Aorta (tissue), 5 donors: Measurements from ENCODE around the gene RHEB. TPM values are rescaled to one million over a fixed set of nuclear protein-coding genes. Genes with fewer than 3 reads are reported as not detected.

Source experiments
- ATAC-seq: fragments of 200-7000 bp; cut with Tn5 transposase; one replicate; pipeline ENCODE4 v1.9.1; 2022; ENCODE audit warnings: moderate library complexity; ENCODE audit not compliant: low FRiP score
- DNase-seq, 2 donors: peaks; one replicate each; pipeline ENCODE4 v3.0.0-alpha.2; 2020
- H3K27ac ChIP-seq, 2 donors: one replicate each; pipeline ENCODE4 v1.5.1; 2013; ENCODE audit warnings: low read length in 2 of 2, mild to moderate bottlenecking in 2 of 2, moderate library complexity in 2 of 2, control low read depth in 1 of 2, inconsistent platforms in 1 of 2, low read depth in 1 of 2
- H3K27me3 ChIP-seq, 2 donors: one replicate each; pipeline ENCODE4 v1.6.1; 2013; ENCODE audit warnings: control low read depth in 1 of 2, low read length in 1 of 2, mild to moderate bottlenecking in 1 of 2, moderate library complexity in 1 of 2; ENCODE audit not compliant: insufficient read depth in 2 of 2, control insufficient read depth in 1 of 2
- H3K36me3 ChIP-seq, 2 donors: one replicate each; pipeline ENCODE4 v1.6.1; 2013; ENCODE audit warnings: control low read depth in 1 of 2, low read length in 1 of 2, mild to moderate bottlenecking in 1 of 2; ENCODE audit not compliant: insufficient read depth in 2 of 2, control insufficient read depth in 1 of 2
- H3K4me1 ChIP-seq, 2 donors: one replicate each; pipeline ENCODE4 v1.6.1; 2013; ENCODE audit warnings: low read length in 2 of 2, control low read depth in 1 of 2, mild to moderate bottlenecking in 1 of 2, moderate library complexity in 1 of 2; ENCODE audit not compliant: insufficient read depth in 2 of 2, control insufficient read depth in 1 of 2
- H3K4me3 ChIP-seq, 2 donors: one replicate each; pipeline ENCODE4 v1.5.1; 2013; ENCODE audit warnings: low read length in 2 of 2, control low read depth in 1 of 2, mild to moderate bottlenecking in 1 of 2
- H3K9me3 ChIP-seq: one replicate; pipeline ENCODE4 v1.6.1; 2013; ENCODE audit warnings: mild to moderate bottlenecking, low read length; ENCODE audit not compliant: control insufficient read depth
- WGBS, 2 donors: extraction: QIAGEN DNeasy Blood & Tissue Kit; methylation state at CpG; one replicate each; pipeline ENCODE4 v1.1.7; 2013; 5-methylcytosine and 5-hydroxymethylcytosine counted together
- intact Hi-C, 2 donors: fragments of 100-400 bp; cut with DNase I; formaldehyde crosslinking; loops; one replicate each; pipeline versions ENCODE4 v1.14.2 to v1.15.0; 2022
- polyA plus RNA-seq, 2 donors: library from polyadenylated mRNA; stranded (reverse); fragments of 200-250 nt; gene quantifications; one replicate each; pipeline ENCODE4 v1.2.3, GENCODE V29; 2013
- total RNA-seq, 2 donors: library from RNA; stranded (reverse); fragmentation: NEBNext Ultra II Directional; extraction: Animal tissue kit (Norgen Biotek cat#: 25700); gene quantifications; one replicate each; pipeline ENCODE4 v1.2.1, GENCODE V29; 2021
- donor health status: healthy with polysubstance abuse.
- donor health status: Bipolar disorder and iron deficiency.
- donor health status: DM: no; HTN: no; CAD: no.
- donor health status: DM: no; HTN: no; CAD: no.
- donor health status: DM: yes; HTN: yes; CAD: no.

RHEB gene
- total and polyA plus RNA-seq, 4 donors, result 78.8 to 122 (median 107) TPM

GRCh38 chr7:151438864-151439601 is 80.7 kb downstream of the RHEB start:
- WGBS, 2 donors, result 95 to 97% methylated on average over 17 of the region's 17 CpGs
- Histone ChIP-seq H3K36me3 (no peaks in the 10 kb centered on the region), H3K27me3 (no peaks in the 10 kb centered on the region), H3K9me3 (no peaks in the 10 kb centered on the region), H3K4me3 (no peak overlapping the region), H3K4me1 (no peaks in the 10 kb centered on the region), H3K27ac (no peak overlapping the region)
- intact Hi-C loops, result no loop called here
- DNase-seq (peak in 1 of 2 donors; percentile 51), ATAC-seq (no peak)

GRCh38 chr7:151437866-151438516 is 81.7 kb downstream of the RHEB start:
- Histone ChIP-seq H3K27me3 (no peaks in the 10 kb centered on the region), H3K9me3 (no peaks in the 10 kb centered on the region), H3K36me3 (no peaks in the 10 kb centered on the region), H3K4me1 (no peaks in the 10 kb centered on the region), H3K27ac (peak overlapping the region in 1 of 2 donors; percentile 5), H3K4me3 (no peak overlapping the region)
- DNase-seq (no peak), ATAC-seq (no peak)
- intact Hi-C loops, result no loop called here
- WGBS, 2 donors, result 93% methylated on average over 23 of the region's 23 CpGs

GRCh38 chr7:151437159-151437553 is 82.5 kb downstream of the RHEB start:
- DNase-seq (peak in 1 of 2 donors; percentile 53), ATAC-seq (no peak)
- 70 to 80% methylated on average over 13 of the region's 13 CpGs for WGBS, 2 donors
- intact Hi-C loops, result no loop called here
- no peak overlapping the region for H3K4me3 ChIP-seq
- H3K27me3 ChIP-seq, result no peaks in the 10 kb centered on the region
- no peaks in the 10 kb centered on the region for H3K36me3 ChIP-seq
- peak overlapping the region in 1 of 2 donors; percentile 77 for H3K27ac ChIP-seq
- no peaks in the 10 kb centered on the region for H3K4me1 ChIP-seq
- H3K9me3 ChIP-seq, result no peaks in the 10 kb centered on the region

DNA sequence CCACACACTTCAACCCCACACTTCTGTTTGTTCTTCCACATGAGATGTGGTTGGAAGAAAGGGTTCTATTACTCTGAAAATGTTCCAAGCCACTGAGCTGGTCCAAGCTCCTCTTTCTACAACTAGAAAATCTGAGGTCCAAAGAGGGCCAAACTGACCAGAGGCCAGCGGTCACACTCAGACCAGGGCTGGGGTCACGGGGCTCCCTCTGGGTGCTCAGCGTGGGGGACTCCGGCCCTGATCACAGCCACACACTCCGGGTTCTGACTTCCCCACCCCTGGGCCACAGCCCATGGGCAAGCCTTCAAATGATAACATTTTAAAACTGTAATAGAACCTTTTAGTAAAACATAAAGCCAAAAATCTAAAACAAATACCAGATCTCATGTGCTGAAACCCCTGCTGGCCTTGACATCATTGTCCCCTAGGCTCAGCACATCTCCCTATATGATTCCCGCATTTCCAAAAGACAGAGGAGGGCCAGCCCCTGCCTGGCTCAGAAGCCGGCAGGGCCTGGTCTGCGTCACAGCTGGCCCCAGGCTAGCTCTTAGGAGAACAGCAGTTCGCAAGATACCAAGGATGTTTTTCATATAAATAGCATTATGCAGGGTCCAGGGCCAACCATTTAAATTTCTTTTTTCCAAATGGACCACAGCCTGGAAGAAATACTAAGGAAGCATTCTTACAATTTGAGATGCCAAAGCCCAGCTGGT is 83.1 kb downstream of the RHEB start:
- Histone ChIP-seq H3K36me3 (no peaks in the 10 kb centered on the region), H3K9me3 (no peaks in the 10 kb centered on the region), H3K4me3 (no peak overlapping the region), H3K4me1 (no peaks in the 10 kb centered on the region), H3K27ac (peak overlapping the region; percentile 77 to 78), H3K27me3 (no peaks in the 10 kb centered on the region)
- intact Hi-C loops, result no loop called here
- WGBS, 2 donors, result 6 to 11% methylated on average over 9 of the region's 9 CpGs
- DNase-seq (peak; percentile 79 to 91), ATAC-seq (peak; percentile 71)

- DNase-seq (no peak), ATAC-seq (no peak)
- H3K27me3 ChIP-seq, result no peaks in the 10 kb centered on the region
- H3K36me3 ChIP-seq, result no peaks in the 10 kb centered on the region
- H3K4me3 ChIP-seq, result no peak overlapping the region
- intact Hi-C loops, result no loop called here
- no peaks in the 10 kb centered on the region for H3K9me3 ChIP-seq
- H3K4me1 ChIP-seq, result no peaks in the 10 kb centered on the region
- peak overlapping the region in 1 of 2 donors; percentile 66 for H3K27ac ChIP-seq
- 77 to 84% methylated on average over 14 to 15 of the region's 15 CpGs for WGBS, 2 donors
Observed at GRCh38 chr7:151435971-151436370, 83.7 kb downstream of the RHEB start.

GRCh38 chr7:151435103-151435916 is 84.4 kb downstream of the RHEB start:
- H3K4me3 ChIP-seq, result no peak overlapping the region
- H3K4me1 ChIP-seq, result no peaks in the 10 kb centered on the region
- no peak overlapping the region for H3K27ac ChIP-seq
- WGBS, 2 donors, result 48 to 54% methylated on average over 18 to 20 of the region's 20 CpGs
- intact Hi-C loops, result no loop called here
- H3K36me3 ChIP-seq, result no peaks in the 10 kb centered on the region
- DNase-seq, result no peak
- H3K9me3 ChIP-seq, result no peaks in the 10 kb centered on the region
- no peak for ATAC-seq
- H3K27me3 ChIP-seq, result no peaks in the 10 kb centered on the region

- 86 to 88% methylated on average over 4 of the region's 4 CpGs for WGBS, 2 donors
- Histone ChIP-seq H3K9me3 (no peaks in the 10 kb centered on the region), H3K4me1 (no peaks in the 10 kb centered on the region), H3K36me3 (no peaks in the 10 kb centered on the region), H3K4me3 (no peak overlapping the region), H3K27ac (no peak overlapping the region), H3K27me3 (no peaks in the 10 kb centered on the region)
- ATAC-seq (no peak), DNase-seq (no peak)
- intact Hi-C loops, result no loop called here
Observed at GRCh38 chr7:151434549-151434948, 85.1 kb downstream of the RHEB start.

- DNase-seq (no peak), ATAC-seq (no peak)
- Histone ChIP-seq H3K9me3 (no peaks in the 10 kb centered on the region), H3K4me1 (no peaks in the 10 kb centered on the region), H3K27ac (no peak overlapping the region), H3K36me3 (no peaks in the 10 kb centered on the region), H3K27me3 (no peaks in the 10 kb centered on the region), H3K4me3 (no peak overlapping the region)
- 94 to 96% methylated on average over 15 of the region's 15 CpGs for WGBS, 2 donors
- intact Hi-C loops, result no loop called here
Observed at GRCh38 chr7:151433721-151434400, 85.8 kb downstream of the RHEB start.
